GM12873 (cell line): ENCODE data around the gene EYS.
A peak's percentile ranks its signal among the peaks of the same experiment; 100 is the strongest.

ENCODE experiments used
- TF ChIP-seq, protein P1 (sequence below): IDR thresholded peaks from 2 replicates; pipeline ENCODE4 v1.5.1; 2012; ENCODE audit warnings: low read depth, mild to moderate bottlenecking, moderate library complexity, low read length, control low read depth; ENCODE audit not compliant: insufficient read depth; ENCODE audit errors: missing control alignments

Gene EYS

DNA sequence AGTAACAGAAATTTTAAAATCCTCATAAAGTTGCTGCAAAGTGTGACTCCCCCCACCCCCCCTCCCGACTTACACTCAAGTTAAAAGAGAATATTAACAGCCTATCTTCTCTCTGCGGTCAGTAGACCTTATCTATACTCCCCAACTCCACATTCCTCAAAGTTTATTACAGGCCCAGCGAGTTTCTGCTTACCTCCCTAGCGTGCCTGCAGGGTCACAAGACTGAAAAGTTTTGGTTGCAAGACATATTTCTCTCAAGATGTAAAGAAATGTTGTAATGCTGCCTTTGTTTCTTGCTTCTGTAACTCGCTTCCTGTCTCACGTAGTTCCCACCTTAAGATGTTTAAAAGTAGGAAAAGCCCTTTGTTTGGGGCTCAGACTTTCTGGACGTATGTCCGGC is 1371.8 kb downstream of the EYS start:
- TF ChIP-seq, protein P1, sequence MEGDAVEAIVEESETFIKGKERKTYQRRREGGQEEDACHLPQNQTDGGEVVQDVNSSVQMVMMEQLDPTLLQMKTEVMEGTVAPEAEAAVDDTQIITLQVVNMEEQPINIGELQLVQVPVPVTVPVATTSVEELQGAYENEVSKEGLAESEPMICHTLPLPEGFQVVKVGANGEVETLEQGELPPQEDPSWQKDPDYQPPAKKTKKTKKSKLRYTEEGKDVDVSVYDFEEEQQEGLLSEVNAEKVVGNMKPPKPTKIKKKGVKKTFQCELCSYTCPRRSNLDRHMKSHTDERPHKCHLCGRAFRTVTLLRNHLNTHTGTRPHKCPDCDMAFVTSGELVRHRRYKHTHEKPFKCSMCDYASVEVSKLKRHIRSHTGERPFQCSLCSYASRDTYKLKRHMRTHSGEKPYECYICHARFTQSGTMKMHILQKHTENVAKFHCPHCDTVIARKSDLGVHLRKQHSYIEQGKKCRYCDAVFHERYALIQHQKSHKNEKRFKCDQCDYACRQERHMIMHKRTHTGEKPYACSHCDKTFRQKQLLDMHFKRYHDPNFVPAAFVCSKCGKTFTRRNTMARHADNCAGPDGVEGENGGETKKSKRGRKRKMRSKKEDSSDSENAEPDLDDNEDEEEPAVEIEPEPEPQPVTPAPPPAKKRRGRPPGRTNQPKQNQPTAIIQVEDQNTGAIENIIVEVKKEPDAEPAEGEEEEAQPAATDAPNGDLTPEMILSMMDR: no peak

DNA sequence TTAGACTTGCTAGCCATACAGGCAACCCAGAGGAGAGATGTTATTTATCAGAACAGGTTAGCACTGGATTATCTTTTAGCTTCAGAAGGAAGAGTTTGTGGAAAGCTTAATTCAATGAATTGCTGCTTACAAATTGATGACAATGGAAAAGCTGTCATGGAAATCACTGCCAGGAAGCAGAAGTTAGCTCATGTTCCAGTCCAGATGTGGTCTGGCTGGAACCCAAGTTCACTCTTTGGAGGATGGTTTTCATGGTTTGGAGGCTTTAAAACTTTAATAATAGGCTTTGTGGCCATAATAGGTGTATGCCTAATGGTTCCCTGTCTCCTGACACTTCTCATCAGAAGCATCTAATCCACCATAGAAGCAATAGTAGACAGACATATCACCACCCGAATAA is 1372.4 kb downstream of the EYS start:
- TF ChIP-seq, protein P1: no peak

DNA sequence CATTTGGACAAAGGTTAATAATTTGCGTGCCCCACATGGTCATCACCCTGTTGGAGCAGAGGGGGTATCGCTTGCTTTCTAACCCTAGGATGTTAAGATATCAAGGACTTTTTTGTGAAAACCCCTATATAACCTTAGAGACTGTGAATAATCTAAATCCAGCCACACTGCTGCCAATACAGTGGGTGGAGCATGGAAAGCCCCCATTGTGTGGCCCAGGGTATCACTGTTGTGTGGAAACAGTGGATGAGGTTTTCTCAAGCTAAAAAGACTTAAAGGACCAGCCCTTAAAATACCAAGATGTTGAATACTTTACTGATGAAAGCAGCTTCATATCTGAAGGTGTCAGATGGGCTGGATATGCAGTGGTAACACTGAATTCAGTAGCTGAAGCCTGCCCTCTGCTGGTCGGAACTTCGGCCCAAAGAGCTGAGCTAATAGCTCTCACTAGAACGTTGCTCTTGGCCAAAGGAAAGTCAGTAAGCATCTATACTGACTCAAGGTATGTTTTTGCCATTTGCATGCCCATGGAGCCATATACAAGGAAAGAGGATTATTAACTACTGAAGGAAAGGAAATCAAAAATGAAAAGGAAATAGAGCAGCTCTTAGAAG is 1376.2 kb downstream of the EYS start:
- TF ChIP-seq, protein P1: peak; percentile 76

DNA sequence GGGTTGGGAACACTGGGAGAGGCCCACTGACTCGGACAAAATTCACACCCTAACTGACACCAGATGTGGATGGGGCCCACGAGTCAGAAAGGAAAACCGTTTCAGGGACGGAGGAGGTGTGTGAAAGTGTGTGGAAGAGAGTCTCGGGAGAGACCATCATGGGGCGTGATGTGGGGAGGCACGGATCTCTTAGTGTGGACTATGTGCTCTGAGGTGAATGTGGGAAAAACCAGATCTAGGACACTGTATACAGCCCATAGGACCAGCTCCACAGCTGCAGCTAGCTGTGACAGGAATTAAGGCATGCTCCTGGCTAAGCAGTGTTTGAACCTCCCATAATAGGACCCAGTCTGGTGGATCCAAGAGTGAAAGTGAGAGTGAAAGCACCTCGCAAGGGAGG is 1380.1 kb downstream of the EYS start:
- TF ChIP-seq, protein P1: no peak

DNA sequence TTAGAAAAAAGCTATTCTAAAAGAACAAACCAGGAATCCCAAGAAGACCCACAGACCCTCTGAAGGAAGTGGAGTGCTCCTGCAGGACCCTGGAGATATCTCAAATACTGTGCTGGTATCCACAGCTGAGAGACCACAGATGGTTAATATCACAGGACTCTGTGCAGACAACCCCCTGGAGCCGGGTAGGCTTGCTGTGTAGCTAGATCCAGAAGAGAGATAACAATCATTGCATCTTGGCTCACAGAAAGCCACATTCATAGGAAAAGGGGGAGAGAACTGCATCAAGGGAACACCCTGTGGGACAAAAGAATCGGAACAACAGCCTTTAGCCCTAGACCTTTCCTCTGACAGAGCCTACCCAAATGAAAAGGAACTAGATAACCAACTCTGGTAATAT is 1381.9 kb downstream of the EYS start:
- TF ChIP-seq, protein P1: no peak

DNA sequence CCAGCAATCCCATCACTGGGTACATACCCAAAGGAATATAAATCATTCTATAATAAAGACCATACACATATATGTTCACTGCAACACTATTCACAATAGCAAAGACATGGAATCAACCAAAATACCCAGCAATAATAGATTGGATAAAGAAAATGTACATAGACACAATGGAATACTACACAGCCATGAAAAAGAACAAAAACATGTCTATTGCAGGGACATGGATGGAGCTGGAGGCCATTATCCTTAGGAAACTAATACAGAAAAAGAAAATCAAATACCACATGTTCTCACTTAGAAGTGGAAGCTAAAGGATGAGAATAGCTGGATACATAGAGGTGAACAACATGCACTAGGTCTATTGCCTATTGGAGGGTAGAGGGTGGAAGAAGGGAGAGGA is 1396.8 kb downstream of the EYS start:
- TF ChIP-seq, protein P1: no peak

DNA sequence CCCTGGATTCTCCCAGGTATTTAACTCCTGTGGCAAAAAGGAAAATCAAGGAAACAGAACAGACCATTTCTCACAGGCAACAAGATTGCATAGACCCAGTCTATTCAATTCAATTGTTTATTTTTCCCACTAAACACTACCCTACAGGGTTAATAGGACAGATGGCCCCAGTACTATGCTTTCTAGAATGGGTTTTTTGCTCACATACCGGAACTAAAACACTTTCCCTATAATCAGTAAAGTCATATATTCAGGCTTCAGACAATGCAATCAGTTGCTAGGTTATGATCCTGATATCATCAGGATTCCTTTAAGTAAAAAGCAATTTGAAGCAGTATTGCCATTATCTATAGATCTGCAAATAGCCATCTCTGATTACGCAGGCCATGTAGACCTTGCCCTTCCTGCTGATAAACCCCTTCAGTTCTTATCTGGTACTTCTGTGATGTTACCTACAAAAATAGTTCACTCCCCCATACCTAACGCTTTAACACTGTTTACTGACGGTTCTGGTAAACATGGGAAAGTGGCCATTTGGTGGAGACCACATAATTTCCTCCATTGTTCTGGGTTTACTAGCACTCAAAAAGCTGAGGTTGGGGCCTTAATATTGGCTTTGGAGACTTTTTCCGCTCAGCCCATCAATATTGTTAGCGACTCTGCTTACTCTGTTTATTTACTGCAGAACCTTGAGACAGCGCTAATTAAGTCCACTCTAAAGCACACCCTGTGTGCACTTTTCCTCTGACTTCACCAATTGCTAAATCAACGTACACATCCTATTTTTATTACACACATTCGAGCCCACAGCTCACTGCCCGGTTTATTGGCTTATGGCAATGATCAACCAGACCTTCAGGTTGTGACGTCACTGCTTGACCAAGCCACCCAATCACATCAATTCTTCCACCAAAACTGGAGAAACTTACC is 1405.5 kb downstream of the EYS start:
- TF ChIP-seq, protein P1: no peak
